Measurements from ENCODE around the gene PROX1. TPM values are rescaled to one million over a fixed set of nuclear protein-coding genes. Genes with fewer than 3 reads are reported as not detected.

PROX1 gene
- total and polyA plus RNA-seq, 2 of the 4 experiments (the other 2 are of a cell fraction), result under 0.01 to 0.02 TPM

GRCh38 chr1:214086945-214087344 is 99.2 kb downstream of the PROX1 start:
- no peak overlapping the region for H4K5ac ChIP-seq (ENCODE audit: low read depth, low read length)
- H3K18ac ChIP-seq (ENCODE audit: low read depth, low read length), result no peak overlapping the region
- DNase-seq (no peak), ATAC-seq (ENCODE audit: low read depth) (no peak)
- H3K4me3 ChIP-seq (ENCODE audit: insufficient read depth, low read depth, low read length), result no peak overlapping the region
- no peak overlapping the region for H2BK15ac ChIP-seq (ENCODE audit: low read depth, low read length)
- no peaks in the 10 kb centered on the region for H3K36me3 ChIP-seq (ENCODE audit: control insufficient read depth, insufficient read depth, low read length)
- no peak overlapping the region for H3K56ac ChIP-seq (ENCODE audit: extremely low read depth, insufficient read depth, low read length)
- dilution Hi-C loops (cut with HindIII; ENCODE audit: low sequenced_read_pairs, unreplicated experiment) (no loop called here), intact Hi-C loops (cut with micrococcal nuclease) (no loop called here), in situ Hi-C loops (cut with MboI; ENCODE audit: low sequenced_read_pairs) (no loop called here)
- H3K4me2 ChIP-seq (ENCODE audit: low read depth, low read length), result no peak overlapping the region
- ChIA-PET CTCF (no interaction called here), POLR2A (ENCODE audit: unreplicated experiment) (no interaction called here)
- H2AK9ac ChIP-seq (replicated peaks; ENCODE audit: low read depth, low read length, poor library complexity), result no peak overlapping the region
- H3K9ac ChIP-seq (ENCODE audit: low read depth, low read length), result no peak overlapping the region
- BruUV-seq (replicated peaks), result no TSS peak
- H2BK120ac ChIP-seq (ENCODE audit: low read depth, low read length), result no peak overlapping the region
- no peak overlapping the region for H2AFZ ChIP-seq (replicated peaks; ENCODE audit: low read length, poor library complexity)
- H3K79me1 ChIP-seq (ENCODE audit: low read depth in 1 of 2, low read length in 2 of 2), result no peaks in the 10 kb centered on the region
- H3K9me1 ChIP-seq (ENCODE audit: insufficient read depth, low read length), result no peaks in the 10 kb centered on the region
- TF ChIP-seq SMC3 (IDR thresholded peaks at IDR 0.05; ENCODE audit: low read depth, low read length) (no peak), FOS (IDR thresholded peaks at IDR 0.05; ENCODE audit: low read depth, low read length) (no peak), RAD21 (IDR thresholded peaks at IDR 0.05; ENCODE audit: low read length) (no peak), MXI1 (IDR thresholded peaks at IDR 0.05; ENCODE audit: borderline replicate concordance, low read depth, low read length) (no peak), NFE2L2 (IDR thresholded peaks at IDR 0.05; ENCODE audit: low read depth, low read length) (no peak), MAFK (IDR thresholded peaks at IDR 0.05; ENCODE audit: low read depth, low read length) (no peak), RFX5 (IDR thresholded peaks at IDR 0.05; ENCODE audit: low read depth, low read length) (no peak), MAZ (IDR thresholded peaks at IDR 0.05; ENCODE audit: borderline replicate concordance, low read depth, low read length) (no peak), CEBPB (IDR thresholded peaks at IDR 0.05; ENCODE audit: low read depth, low read length) (no peak), POLR2A (IDR thresholded peaks at IDR 0.05; ENCODE audit: low read depth, low read length) (no peak), USF2 (IDR thresholded peaks at IDR 0.05; ENCODE audit: low read depth, low read length) (no peak), ELK1 (IDR thresholded peaks at IDR 0.05; ENCODE audit: borderline replicate concordance, low read depth, low read length) (no peak), RCOR1 (IDR thresholded peaks at IDR 0.05; ENCODE audit: insufficient replicate concordance, low read length) (no peak), CHD1 (IDR thresholded peaks at IDR 0.05; ENCODE audit: low read depth, low read length) (no peak)
- no peak overlapping the region for H2BK20ac ChIP-seq (ENCODE audit: low read depth, low read length)
- H4K8ac ChIP-seq (ENCODE audit: low read depth in 2 of 2, low read length in 2 of 2), result no peak overlapping the region
- no peaks in the 10 kb centered on the region for H3K27me3 ChIP-seq (ENCODE audit: control insufficient read depth, insufficient read depth, low read length)
- H3K23ac ChIP-seq (ENCODE audit: low read depth, low read length), result no peak overlapping the region
- H3K14ac ChIP-seq (replicated peaks; ENCODE audit: low read depth, low read length), result no peak overlapping the region
- H4K20me1 ChIP-seq (ENCODE audit: insufficient read depth, low read length), result no peaks in the 10 kb centered on the region
- H4K91ac ChIP-seq (ENCODE audit: insufficient read depth, low read depth, low read length), result no peak overlapping the region
- H3K4me1 ChIP-seq (ENCODE audit: control insufficient read depth, insufficient read depth, low read length), result no peaks in the 10 kb centered on the region
- H3K4ac ChIP-seq (ENCODE audit: low read depth, low read length), result no peak overlapping the region
- no peak overlapping the region for H2BK5ac ChIP-seq (ENCODE audit: low read depth, low read length, poor library complexity, severe bottlenecking)
- no CpG with 5 or more reads among the region's 5 CpGs for WGBS, 2 experiments (ENCODE audit: extremely low coverage in 2 of 2, insufficient read length in 1 of 2)
- no peaks in the 10 kb centered on the region for H3K9me3 ChIP-seq (ENCODE audit: control insufficient read depth, insufficient read depth, low read length)
- no peak overlapping the region for H3K27ac ChIP-seq (ENCODE audit: insufficient read depth, low read length)
- H2AK5ac ChIP-seq (ENCODE audit: low read depth, low read length), result no peak overlapping the region

All from IMR-90 (cell line).